ENCODE results near the gene SGCD.

The SGCD gene

DNA sequence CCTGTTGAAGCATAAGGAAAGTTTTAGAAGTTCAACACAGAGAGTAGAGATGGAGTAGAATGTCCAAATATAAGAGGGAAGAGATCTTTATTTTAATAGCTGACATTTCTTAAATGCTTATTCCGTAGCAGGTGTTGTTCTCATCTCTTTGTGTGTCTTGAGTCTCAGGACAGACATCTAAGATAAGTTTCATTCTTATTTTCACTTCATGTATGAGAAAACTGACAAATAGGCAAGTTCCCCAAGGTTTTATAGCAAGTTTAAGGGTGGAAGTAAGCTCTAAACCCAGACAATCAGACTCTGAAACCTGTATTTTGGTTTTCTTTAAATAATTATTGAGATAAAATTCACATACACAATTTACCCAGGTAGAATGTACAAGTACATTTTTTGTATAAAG is 294.8 kb downstream of the SGCD start:
- H3K4me3 ChIP-seq (ENCODE audit: insufficient read depth in 1 of 2, low read depth in 1 of 2, low read length in 2 of 2) = no peak overlapping the region
- H4K8ac ChIP-seq (ENCODE audit: low read length) = no peak overlapping the region
- no peaks in the 10 kb centered on the region for H3K79me1 ChIP-seq (replicated peaks; ENCODE audit: low read length, poor library complexity, severe bottlenecking)
- H3K9me3 ChIP-seq (ENCODE audit: control insufficient read depth, low read length) = no peaks in the 10 kb centered on the region
- H3K9ac ChIP-seq (ENCODE audit: low read length) = no peak overlapping the region
- H3K4me1 ChIP-seq (ENCODE audit: control insufficient read depth, insufficient read depth, low read depth, low read length) = no peaks in the 10 kb centered on the region
- H2BK5ac ChIP-seq (ENCODE audit: low read depth, low read length, poor library complexity, severe bottlenecking) = no peak overlapping the region
- no peak overlapping the region for H3K4ac ChIP-seq (ENCODE audit: low read depth in 1 of 2, low read length in 2 of 2)
- H3K14ac ChIP-seq (ENCODE audit: low read length in 2 of 2) = no peak overlapping the region
- no peak overlapping the region for H3K18ac ChIP-seq (ENCODE audit: low read depth in 1 of 2, low read length in 2 of 2)
- no peak overlapping the region for H3K27ac ChIP-seq (ENCODE audit: low read length, poor library complexity, severe bottlenecking)
- no peaks in the 10 kb centered on the region for H3K36me3 ChIP-seq (ENCODE audit: control insufficient read depth in 1 of 2, insufficient read depth in 2 of 2, low read depth in 1 of 2, low read length in 2 of 2)
- 83% methylated on average over 1 of the region's 1 CpG for WGBS
- no peak overlapping the region for H2BK12ac ChIP-seq (ENCODE audit: low read length in 2 of 2)
- no peak for DNase-seq
- no peak overlapping the region for H2BK15ac ChIP-seq (ENCODE audit: low read depth, poor library complexity, severe bottlenecking)
- H3K23ac ChIP-seq (ENCODE audit: low read length in 2 of 2) = no peak overlapping the region
- H2AFZ ChIP-seq (ENCODE audit: low read depth, low read length) = no peak overlapping the region
- no peak overlapping the region for H2AK5ac ChIP-seq (ENCODE audit: low read length, severe bottlenecking)
- no peaks in the 10 kb centered on the region for H3K27me3 ChIP-seq (ENCODE audit: control insufficient read depth in 1 of 2, insufficient read depth in 1 of 2, low read length in 2 of 2)
- no peak overlapping the region for H2BK120ac ChIP-seq (ENCODE audit: low read depth, low read length)
- H4K91ac ChIP-seq (ENCODE audit: low read length) = no peak overlapping the region
- H3K4me2 ChIP-seq (ENCODE audit: low read length, poor library complexity, severe bottlenecking) = no peak overlapping the region

DNA sequence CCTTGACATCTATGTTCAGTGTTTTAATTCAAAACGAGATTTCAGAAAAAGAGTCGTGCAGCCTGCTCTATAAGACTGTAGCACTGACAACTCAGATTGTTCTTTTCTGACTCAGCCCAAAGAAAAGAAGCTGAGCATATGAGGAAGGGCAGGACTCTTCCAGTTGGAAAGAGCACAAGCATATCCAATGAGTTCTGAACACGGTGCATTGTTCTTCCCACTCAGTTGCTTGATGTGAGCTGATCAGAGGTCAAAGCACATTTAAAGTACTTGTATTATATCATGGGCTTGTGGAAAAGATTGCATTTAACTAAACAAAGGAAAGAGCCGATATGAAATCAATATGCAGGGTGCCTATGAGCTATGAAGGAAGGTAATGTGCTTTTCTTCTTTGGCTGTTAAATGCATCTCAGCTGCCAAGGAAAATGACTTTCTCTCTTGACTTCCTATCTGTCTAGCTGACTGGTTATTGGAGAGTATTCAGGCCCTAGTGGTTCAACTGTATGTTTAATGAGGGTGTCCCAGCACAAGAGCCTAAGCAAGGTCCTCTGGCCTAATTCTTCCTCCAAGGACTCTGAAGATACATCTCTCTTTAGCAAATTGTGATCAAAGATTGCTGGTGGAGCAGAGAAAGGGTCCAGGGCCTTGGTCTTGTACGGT is 296.5 kb downstream of the SGCD start:
- Histone ChIP-seq H2AFZ (ENCODE audit: low read depth, low read length) (no peak overlapping the region), H2BK5ac (ENCODE audit: low read depth, low read length, poor library complexity, severe bottlenecking) (no peak overlapping the region), H2AK5ac (ENCODE audit: low read length, severe bottlenecking) (no peak overlapping the region), H4K91ac (ENCODE audit: low read length) (no peak overlapping the region), H3K23ac (ENCODE audit: low read length in 2 of 2) (no peak overlapping the region), H3K4me1 (ENCODE audit: control insufficient read depth, insufficient read depth, low read depth, low read length) (no peaks in the 10 kb centered on the region), H3K27me3 (ENCODE audit: control insufficient read depth in 1 of 2, insufficient read depth in 1 of 2, low read length in 2 of 2) (no peaks in the 10 kb centered on the region), H3K9me3 (ENCODE audit: control insufficient read depth, low read length) (no peaks in the 10 kb centered on the region), H2BK15ac (ENCODE audit: low read depth, poor library complexity, severe bottlenecking) (no peak overlapping the region), H2BK12ac (ENCODE audit: low read length in 2 of 2) (no peak overlapping the region), H3K4me2 (ENCODE audit: low read length, poor library complexity, severe bottlenecking) (no peak overlapping the region), H3K4ac (ENCODE audit: low read depth in 1 of 2, low read length in 2 of 2) (no peak overlapping the region), H3K9ac (ENCODE audit: low read length) (no peak overlapping the region), H3K79me1 (replicated peaks; ENCODE audit: low read length, poor library complexity, severe bottlenecking) (no peaks in the 10 kb centered on the region), H2BK120ac (ENCODE audit: low read depth, low read length) (no peak overlapping the region), H3K14ac (ENCODE audit: low read length in 2 of 2) (no peak overlapping the region), H3K18ac (ENCODE audit: low read depth in 1 of 2, low read length in 2 of 2) (no peak overlapping the region), H4K8ac (ENCODE audit: low read length) (no peak overlapping the region), H3K36me3 (ENCODE audit: control insufficient read depth in 1 of 2, insufficient read depth in 2 of 2, low read depth in 1 of 2, low read length in 2 of 2) (no peaks in the 10 kb centered on the region), H3K4me3 (ENCODE audit: insufficient read depth in 1 of 2, low read depth in 1 of 2, low read length in 2 of 2) (no peak overlapping the region), H3K27ac (ENCODE audit: low read length, poor library complexity, severe bottlenecking) (no peak overlapping the region)
- DNase-seq = no peak
- 88% methylated on average over 5 of the region's 5 CpGs for WGBS

DNA sequence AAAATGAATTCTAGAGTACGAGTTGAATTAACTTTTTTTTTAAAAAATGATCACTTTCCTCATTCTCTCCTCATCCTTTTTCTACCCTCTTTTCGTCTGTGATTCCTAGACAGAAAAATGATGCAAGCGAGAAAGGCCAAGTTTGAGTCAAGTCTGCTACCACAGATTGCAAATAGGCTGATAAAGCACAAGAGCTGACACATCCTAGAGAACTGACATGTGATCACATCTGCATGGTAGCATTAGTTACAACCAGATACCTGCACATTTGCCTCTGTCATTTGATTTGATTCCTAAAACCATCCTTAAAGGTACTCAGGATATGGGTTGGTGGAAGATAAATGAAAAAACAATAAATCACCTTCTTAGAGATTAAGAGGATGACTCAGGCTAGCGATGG is 297.7 kb downstream of the SGCD start:
- Histone ChIP-seq H2AK5ac (ENCODE audit: low read length, severe bottlenecking) (no peak overlapping the region), H3K4me3 (ENCODE audit: insufficient read depth in 1 of 2, low read depth in 1 of 2, low read length in 2 of 2) (no peak overlapping the region), H3K27me3 (ENCODE audit: control insufficient read depth in 1 of 2, insufficient read depth in 1 of 2, low read length in 2 of 2) (no peaks in the 10 kb centered on the region), H3K4ac (ENCODE audit: low read depth in 1 of 2, low read length in 2 of 2) (no peak overlapping the region), H3K9ac (ENCODE audit: low read length) (no peak overlapping the region), H3K4me1 (ENCODE audit: control insufficient read depth, insufficient read depth, low read depth, low read length) (no peaks in the 10 kb centered on the region), H2BK120ac (ENCODE audit: low read depth, low read length) (no peak overlapping the region), H4K91ac (ENCODE audit: low read length) (no peak overlapping the region), H3K4me2 (ENCODE audit: low read length, poor library complexity, severe bottlenecking) (no peak overlapping the region), H3K79me1 (replicated peaks; ENCODE audit: low read length, poor library complexity, severe bottlenecking) (no peaks in the 10 kb centered on the region), H3K27ac (ENCODE audit: low read length, poor library complexity, severe bottlenecking) (no peak overlapping the region), H2AFZ (ENCODE audit: low read depth, low read length) (no peak overlapping the region), H3K9me3 (ENCODE audit: control insufficient read depth, low read length) (no peaks in the 10 kb centered on the region), H2BK12ac (ENCODE audit: low read length in 2 of 2) (no peak overlapping the region), H3K18ac (ENCODE audit: low read depth in 1 of 2, low read length in 2 of 2) (no peak overlapping the region), H2BK15ac (ENCODE audit: low read depth, poor library complexity, severe bottlenecking) (no peak overlapping the region), H2BK5ac (ENCODE audit: low read depth, low read length, poor library complexity, severe bottlenecking) (no peak overlapping the region), H3K14ac (ENCODE audit: low read length in 2 of 2) (no peak overlapping the region), H3K23ac (ENCODE audit: low read length in 2 of 2) (no peak overlapping the region), H3K36me3 (ENCODE audit: control insufficient read depth in 1 of 2, insufficient read depth in 2 of 2, low read depth in 1 of 2, low read length in 2 of 2) (no peaks in the 10 kb centered on the region), H4K8ac (ENCODE audit: low read length) (no peak overlapping the region)
- 80% methylated on average over 3 of the region's 4 CpGs for WGBS
- DNase-seq = no peak

GRCh38 chr5:156628421-156628820 is 301.5 kb downstream of the SGCD start:
- Histone ChIP-seq H3K4me1 (ENCODE audit: control insufficient read depth, insufficient read depth, low read depth, low read length) (no peaks in the 10 kb centered on the region), H3K4ac (ENCODE audit: low read depth in 1 of 2, low read length in 2 of 2) (no peak overlapping the region), H4K8ac (ENCODE audit: low read length) (no peak overlapping the region), H3K9me3 (ENCODE audit: control insufficient read depth, low read length) (no peaks in the 10 kb centered on the region), H3K36me3 (ENCODE audit: control insufficient read depth in 1 of 2, insufficient read depth in 2 of 2, low read depth in 1 of 2, low read length in 2 of 2) (no peaks in the 10 kb centered on the region), H3K18ac (ENCODE audit: low read depth in 1 of 2, low read length in 2 of 2) (no peak overlapping the region), H3K27ac (ENCODE audit: low read length, poor library complexity, severe bottlenecking) (no peak overlapping the region), H2BK120ac (ENCODE audit: low read depth, low read length) (no peak overlapping the region), H3K4me2 (ENCODE audit: low read length, poor library complexity, severe bottlenecking) (no peak overlapping the region), H3K4me3 (ENCODE audit: insufficient read depth in 1 of 2, low read depth in 1 of 2, low read length in 2 of 2) (no peak overlapping the region), H3K23ac (ENCODE audit: low read length in 2 of 2) (no peak overlapping the region), H2AFZ (ENCODE audit: low read depth, low read length) (no peak overlapping the region), H2AK5ac (ENCODE audit: low read length, severe bottlenecking) (no peak overlapping the region), H2BK5ac (ENCODE audit: low read depth, low read length, poor library complexity, severe bottlenecking) (no peak overlapping the region), H2BK12ac (ENCODE audit: low read length in 2 of 2) (no peak overlapping the region), H3K14ac (ENCODE audit: low read length in 2 of 2) (no peak overlapping the region), H2BK15ac (ENCODE audit: low read depth, poor library complexity, severe bottlenecking) (no peak overlapping the region), H3K27me3 (ENCODE audit: control insufficient read depth in 1 of 2, insufficient read depth in 1 of 2, low read length in 2 of 2) (no peaks in the 10 kb centered on the region), H3K79me1 (replicated peaks; ENCODE audit: low read length, poor library complexity, severe bottlenecking) (no peaks in the 10 kb centered on the region), H4K91ac (ENCODE audit: low read length) (no peak overlapping the region), H3K9ac (ENCODE audit: low read length) (no peak overlapping the region)
- no peak for DNase-seq

Data from mesenchymal stem cell (in vitro differentiated cells and primary cell).